IMR-90 (cell line): ENCODE results near the gene TMOD1. TPM values are rescaled to one million over a fixed set of nuclear protein-coding genes. Genes with fewer than 3 reads are reported as not detected.

Experiments
- ATAC-seq: fragments of 200-7000 bp; cut with Tn5 transposase; 2 replicates; pipeline ENCODE4 v1.9.1; 2020; ENCODE audit warnings: low read depth, mild to moderate bottlenecking, moderate library complexity
- BruUV-seq: library from RNA; stranded (reverse); fragments of 400-500 nt; replicated peaks from 2 replicates; lab custom pipeline; 2021; lab: Mats Ljungman, UMichigan
- CTCF ChIA-PET: fragments of 300-600 bp; formaldehyde crosslinking; extraction: SDS; loops from one replicate; lab custom pipeline; 2021; ENCODE audit warnings: antibody characterized with exemption; lab: Yijun Ruan, JAX
- POLR2A ChIA-PET: fragments of 300-600 bp; sonication (Branson Sonifier 250); formaldehyde crosslinking; loops from one replicate; lab custom pipeline; 2022; ENCODE audit warnings: antibody characterized with exemption; ENCODE audit not compliant: unreplicated experiment; lab: Charles Lee
- DNase-seq: peaks from one replicate; pipeline ENCODE4 v3.0.0; 2013
- H2AFZ ChIP-seq: replicated peaks from 2 replicates; pipeline ENCODE3; 2013; ENCODE audit warnings: low read length, mild to moderate bottlenecking; ENCODE audit not compliant: poor library complexity
- H2AK5ac ChIP-seq: 2 replicates; pipeline ENCODE4 v1.6.1; 2013; ENCODE audit warnings: low read depth, low read length, inconsistent platforms
- H2AK9ac ChIP-seq: replicated peaks from 2 replicates; pipeline ENCODE3; 2013; ENCODE audit warnings: mild to moderate bottlenecking, low read depth, low read length, moderate library complexity; ENCODE audit not compliant: poor library complexity
- H2BK120ac ChIP-seq: 2 replicates; pipeline ENCODE4 v1.6.1; 2013; ENCODE audit warnings: low read depth, low read length, inconsistent platforms
- H2BK15ac ChIP-seq: 3 replicates; pipeline ENCODE4 v1.6.1; 2013; ENCODE audit warnings: low read depth, low read length, inconsistent platforms
- H2BK20ac ChIP-seq: 2 replicates; pipeline ENCODE4 v1.6.1; 2013; ENCODE audit warnings: low read depth, mild to moderate bottlenecking, inconsistent platforms, low read length, moderate library complexity
- H2BK5ac ChIP-seq: 2 replicates; pipeline ENCODE4 v1.6.1; 2013; ENCODE audit warnings: mild to moderate bottlenecking, low read depth, low read length, inconsistent platforms; ENCODE audit not compliant: poor library complexity, severe bottlenecking
- H3K14ac ChIP-seq: replicated peaks from 2 replicates; pipeline ENCODE4 v1.6.1; 2013; ENCODE audit warnings: low read depth, low read length, inconsistent platforms
- H3K18ac ChIP-seq: 2 replicates; pipeline ENCODE4 v1.6.1; 2013; ENCODE audit warnings: low read depth, low read length, control low read depth
- H3K23ac ChIP-seq: 2 replicates; pipeline ENCODE4 v1.6.1; 2013; ENCODE audit warnings: low read depth, low read length, inconsistent platforms
- H3K27ac ChIP-seq: 2 replicates; pipeline ENCODE4 v1.5.1; 2013; ENCODE audit warnings: mild to moderate bottlenecking, control low read depth, low read length; ENCODE audit not compliant: insufficient read depth
- H3K27me3 ChIP-seq: 2 replicates; pipeline ENCODE4 v1.6.1; 2013; ENCODE audit warnings: low read length; ENCODE audit not compliant: control insufficient read depth, insufficient read depth
- H3K36me3 ChIP-seq: 2 replicates; pipeline ENCODE4 v1.6.1; 2013; ENCODE audit warnings: low read length, mixed read lengths; ENCODE audit not compliant: control insufficient read depth, insufficient read depth
- H3K4ac ChIP-seq: 2 replicates; pipeline ENCODE4 v1.6.1; 2013; ENCODE audit warnings: low read depth, low read length, inconsistent platforms
- H3K4me1 ChIP-seq: 2 replicates; pipeline ENCODE4 v1.6.1; 2013; ENCODE audit warnings: low read length, mixed read lengths; ENCODE audit not compliant: control insufficient read depth, insufficient read depth
- H3K4me2 ChIP-seq: 2 replicates; pipeline ENCODE4 v1.6.1; 2013; ENCODE audit warnings: low read depth, mild to moderate bottlenecking, control low read depth, low read length, moderate library complexity
- H3K4me3 ChIP-seq: 2 replicates; pipeline ENCODE4 v1.5.1; 2013; ENCODE audit warnings: low read depth, mild to moderate bottlenecking, control low read depth, low read length, moderate library complexity; ENCODE audit not compliant: insufficient read depth
- H3K56ac ChIP-seq: 2 replicates; pipeline ENCODE4 v1.6.1; 2013; ENCODE audit warnings: low read length, inconsistent platforms; ENCODE audit not compliant: insufficient read depth; ENCODE audit errors: extremely low read depth
- H3K79me1 ChIP-seq, 2 experiments: 2 replicates each; pipeline ENCODE4 v1.6.1; 2013; ENCODE audit warnings: low read length in 2 of 2, inconsistent platforms in 1 of 2, low read depth in 1 of 2
- H3K9ac ChIP-seq: 2 replicates; pipeline ENCODE4 v1.6.1; 2013; ENCODE audit warnings: low read depth, low read length, control low read depth
- H3K9me1 ChIP-seq: 2 replicates; pipeline ENCODE4 v1.6.1; 2013; ENCODE audit warnings: low read length, inconsistent platforms; ENCODE audit not compliant: insufficient read depth
- H3K9me3 ChIP-seq: 2 replicates; pipeline ENCODE4 v1.6.1; 2013; ENCODE audit warnings: low read length; ENCODE audit not compliant: control insufficient read depth, insufficient read depth
- H4K20me1 ChIP-seq: 2 replicates; pipeline ENCODE4 v1.6.1; 2013; ENCODE audit warnings: low read length, inconsistent platforms; ENCODE audit not compliant: insufficient read depth
- H4K5ac ChIP-seq: 2 replicates; pipeline ENCODE4 v1.6.1; 2013; ENCODE audit warnings: mild to moderate bottlenecking, low read depth, low read length, control low read depth
- H4K8ac ChIP-seq, 2 experiments: 2 replicates each; pipeline ENCODE4 v1.6.1; 2013; ENCODE audit warnings: low read depth in 2 of 2, low read length in 2 of 2, control low read depth in 1 of 2, inconsistent platforms in 1 of 2
- H4K91ac ChIP-seq: 2 replicates; pipeline ENCODE4 v1.6.1; 2013; ENCODE audit warnings: low read depth, low read length, inconsistent platforms; ENCODE audit not compliant: insufficient read depth
- FOS ChIP-seq: fragments of 150-350 bp; IDR thresholded peaks from 2 replicates; pipeline ENCODE4 v1.6.1; 2016; ENCODE audit warnings: low read depth, low read length
- WGBS, 2 experiments: methylation state at CpG; one replicate each; pipeline versions ENCODE4 v1.1.5 to v1.1.7; 2013; ENCODE audit warnings: missing lambda C conversion rate in 2 of 2; ENCODE audit not compliant: insufficient read length in 1 of 2; ENCODE audit errors: extremely low coverage in 2 of 2; 5-methylcytosine and 5-hydroxymethylcytosine counted together
- dilution Hi-C: fragments of 300-500 bp; cut with HindIII; formaldehyde crosslinking; loops from one replicate; pipeline ENCODE4 v1.14.3; 2018; ENCODE audit warnings: low sequenced_read_pairs; ENCODE audit not compliant: unreplicated experiment
- in situ Hi-C: fragments of 300-500 bp; cut with MboI; formaldehyde crosslinking; loops from 3 replicates; pipeline ENCODE4 v1.14.3; 2019; ENCODE audit warnings: low sequenced_read_pairs, inconsistent platforms, mixed read lengths
- intact Hi-C: fragments of 100-400 bp; cut with micrococcal nuclease; formaldehyde crosslinking; loops from 2 replicates; pipeline ENCODE4 v1.10.0; 2022
- polyA plus RNA-seq, 3 experiments: library from polyadenylated mRNA; depleted of rRNA; stranded (reverse); fragments of >200 nt; gene quantifications; 2 replicates each; pipeline ENCODE4 v1.2.3, GENCODE V29; 2012; ENCODE audit warnings: low replicate concordance in 1 of 3
- total RNA-seq: library from RNA; depleted of rRNA; stranded (reverse); fragments of >200 nt; gene quantifications from 2 replicates; pipeline ENCODE4 v1.2.3, GENCODE V29; 2012
- TF ChIP-seq, protein P1 (sequence below): conservative IDR thresholded peaks from 2 replicates; pipeline ENCODE4 v1.5.1; 2012; ENCODE audit warnings: mild to moderate bottlenecking, low read depth, low read length, improper control_type of control experiment

The TMOD1 gene
- total and polyA plus RNA-seq, 2 of the 4 experiments (the other 2 are of a cell fraction): 0.18 to 0.38 TPM

DNA sequence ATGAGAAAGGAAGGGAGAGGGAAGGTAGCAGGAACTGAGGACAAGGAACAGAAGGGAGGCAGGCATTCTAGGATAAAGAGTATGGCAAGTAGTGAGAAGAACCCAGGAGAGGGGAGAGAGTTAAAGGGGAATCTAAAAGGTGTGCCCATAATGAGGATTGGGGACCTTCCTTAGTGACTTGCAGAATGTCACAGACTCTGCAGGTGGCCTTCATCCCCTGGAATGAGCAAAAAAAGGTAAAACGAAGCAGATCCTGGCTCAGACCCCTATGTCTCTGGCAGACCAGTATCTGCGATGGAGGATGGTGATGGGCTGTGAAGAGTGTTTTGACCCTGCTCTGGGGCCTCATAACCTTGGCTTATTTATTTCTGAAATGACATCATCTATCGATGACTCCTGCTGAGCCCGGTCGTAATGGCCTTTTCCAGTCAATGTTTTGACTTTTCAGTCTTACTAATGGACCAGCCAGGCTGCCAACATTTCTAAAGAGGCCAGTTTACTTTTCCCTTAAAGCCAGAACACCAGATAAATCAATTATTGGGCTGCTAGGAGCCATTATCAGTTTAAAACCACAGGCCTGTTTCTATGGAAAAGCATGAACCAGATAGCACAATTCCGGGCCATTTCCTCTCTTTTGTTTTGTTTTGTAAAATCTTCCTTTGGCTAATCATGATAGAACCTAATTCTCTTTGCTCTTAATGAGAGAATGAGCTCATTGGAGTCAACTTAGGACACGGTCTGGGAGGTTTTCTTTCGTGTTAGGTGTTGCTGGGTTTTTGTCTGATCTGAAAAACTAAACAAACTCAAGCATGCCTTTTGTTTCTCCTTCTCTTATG is 3.1 kb downstream of the TMOD1 start:
- Histone ChIP-seq H3K9ac (no peak overlapping the region), H2AFZ (no peak overlapping the region), H3K14ac (no peak overlapping the region), H3K79me1 (0 out of 4 replicates have a peak, but pooled peaks cover 0 to 3% of the 10 kb centered on the region in 2 experiments), H3K36me3 (no peaks in the 10 kb centered on the region), H4K5ac (peak overlapping the region; percentile 71; the same call in 1 of the 2 replicates), H3K4me2 (peak overlapping the region; percentile 52), H2BK20ac (peak overlapping the region; percentile 5; the same call in 1 of the 2 replicates), H3K9me3 (no peaks in the 10 kb centered on the region), H2BK120ac (no peak overlapping the region; the same call in 1 of the 2 replicates), H3K23ac (no peak overlapping the region), H4K8ac (no peak overlapping the region), H3K18ac (peak overlapping the region; percentile 95), H2AK5ac (0 out of 2 replicates have a peak overlapping the region, but pooled peaks have one; percentile 2), H3K27me3 (peaks cover 23% of the 10 kb centered on the region), H4K91ac (no peak overlapping the region), H4K20me1 (no peaks in the 10 kb centered on the region), H3K9me1 (no peaks in the 10 kb centered on the region), H2BK5ac (no peak overlapping the region), H3K4ac (no peak overlapping the region), H3K4me1 (peaks cover 18% of the 10 kb centered on the region; the same call in 1 of the 2 replicates), H2BK15ac (no peak overlapping the region; the same call in 2 of the 3 replicates), H3K4me3 (no peak overlapping the region), H3K27ac (peak overlapping the region; percentile 82; the same call in 1 of the 2 replicates), H2AK9ac (no peak overlapping the region), H3K56ac (no peak overlapping the region)
- dilution Hi-C loops (no loop called here), in situ Hi-C loops (no loop called here), intact Hi-C loops (no loop called here)
- ATAC-seq: peak; percentile 7; the same call in 1 of the 2 replicates
- DNase-seq: peak; percentile 57
- CTCF ChIA-PET: interaction anchor here (1.0 kb wide), 1 partner anchor 14 kb away, joined by 4 read pairs; no protein-coding TSS in a partner anchor
- POLR2A ChIA-PET: no interaction called here
- TF ChIP-seq, protein P1, sequence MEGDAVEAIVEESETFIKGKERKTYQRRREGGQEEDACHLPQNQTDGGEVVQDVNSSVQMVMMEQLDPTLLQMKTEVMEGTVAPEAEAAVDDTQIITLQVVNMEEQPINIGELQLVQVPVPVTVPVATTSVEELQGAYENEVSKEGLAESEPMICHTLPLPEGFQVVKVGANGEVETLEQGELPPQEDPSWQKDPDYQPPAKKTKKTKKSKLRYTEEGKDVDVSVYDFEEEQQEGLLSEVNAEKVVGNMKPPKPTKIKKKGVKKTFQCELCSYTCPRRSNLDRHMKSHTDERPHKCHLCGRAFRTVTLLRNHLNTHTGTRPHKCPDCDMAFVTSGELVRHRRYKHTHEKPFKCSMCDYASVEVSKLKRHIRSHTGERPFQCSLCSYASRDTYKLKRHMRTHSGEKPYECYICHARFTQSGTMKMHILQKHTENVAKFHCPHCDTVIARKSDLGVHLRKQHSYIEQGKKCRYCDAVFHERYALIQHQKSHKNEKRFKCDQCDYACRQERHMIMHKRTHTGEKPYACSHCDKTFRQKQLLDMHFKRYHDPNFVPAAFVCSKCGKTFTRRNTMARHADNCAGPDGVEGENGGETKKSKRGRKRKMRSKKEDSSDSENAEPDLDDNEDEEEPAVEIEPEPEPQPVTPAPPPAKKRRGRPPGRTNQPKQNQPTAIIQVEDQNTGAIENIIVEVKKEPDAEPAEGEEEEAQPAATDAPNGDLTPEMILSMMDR: no peak
- TF ChIP-seq FOS: 0 out of 2 replicates have a peak, but pooled peaks have one; percentile 46
- no TSS peak for BruUV-seq
- 6% methylated on average over 3 of the region's 8 CpGs; no CpG with 5 or more reads in 1 of the 2 experiments for WGBS, 2 experiments
